Stimulated activated effector memory CD8-positive, alpha-beta T cell treated with anti-CD3 and anti-CD28 coated beads, Interleukin-12 subunit alpha, Interleukin-12 subunit beta, amount 100 ng/mL, for 72 hours (primary cell): Measurements from ENCODE around the gene RABGGTA.

Experiments
- ATAC-seq: fragments of 150-1000 bp; cut with Tn5 transposase; 2 replicates; pipeline ENCODE4 v1.10.0; 2021
- DNase-seq, 2 donors: peaks; one replicate each; pipeline ENCODE4 v3.0.0; 2021 to 2022; ENCODE audit warnings: low spot score in 2 of 2
- H3K27ac Mint-ChIP-seq: one replicate; pipeline ENCODE4 v1.8.0; 2022; ENCODE audit warnings: mild to moderate bottlenecking, mixed read lengths
- H3K36me3 Mint-ChIP-seq: one replicate; pipeline ENCODE4 v1.8.0; 2022; ENCODE audit warnings: mild to moderate bottlenecking, mixed read lengths
- H3K4me1 Mint-ChIP-seq: one replicate; pipeline ENCODE4 v1.8.0; 2022; ENCODE audit warnings: mixed read lengths
- H3K4me3 Mint-ChIP-seq: one replicate; pipeline ENCODE4 v1.8.0; 2022; ENCODE audit warnings: mild to moderate bottlenecking, mixed read lengths
- H3K9me3 Mint-ChIP-seq: one replicate; pipeline ENCODE4 v1.8.0; 2022; ENCODE audit warnings: mixed read lengths

RABGGTA gene

DNA sequence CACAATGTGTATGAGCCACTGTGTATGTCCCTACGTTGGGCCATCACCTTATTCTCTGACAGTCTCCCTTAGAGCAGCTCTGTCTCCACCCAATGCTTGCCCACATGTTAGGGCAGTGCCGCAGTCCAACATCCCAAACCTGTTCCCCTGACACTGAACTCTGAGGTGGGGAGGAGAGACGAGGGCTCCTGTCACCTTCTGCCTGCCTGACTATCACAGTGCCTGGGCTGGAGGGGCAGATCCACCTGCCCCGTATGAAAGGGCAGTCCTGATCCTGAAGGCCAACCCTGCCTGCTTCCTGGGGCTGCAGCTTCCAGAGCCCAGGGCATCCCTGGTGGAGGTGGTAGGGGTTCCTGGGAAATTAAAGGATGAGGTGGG lies 10.6 kb downstream of the RABGGTA start:
- DNase-seq, result no peak
- no peak overlapping the region for H3K4me3 Mint-ChIP-seq
- no peak for ATAC-seq
- no peaks in the 10 kb centered on the region for H3K36me3 Mint-ChIP-seq
- H3K27ac Mint-ChIP-seq, result peak overlapping the region; percentile 49
- no peaks in the 10 kb centered on the region for H3K9me3 Mint-ChIP-seq
- no peaks in the 10 kb centered on the region for H3K4me1 Mint-ChIP-seq

DNA sequence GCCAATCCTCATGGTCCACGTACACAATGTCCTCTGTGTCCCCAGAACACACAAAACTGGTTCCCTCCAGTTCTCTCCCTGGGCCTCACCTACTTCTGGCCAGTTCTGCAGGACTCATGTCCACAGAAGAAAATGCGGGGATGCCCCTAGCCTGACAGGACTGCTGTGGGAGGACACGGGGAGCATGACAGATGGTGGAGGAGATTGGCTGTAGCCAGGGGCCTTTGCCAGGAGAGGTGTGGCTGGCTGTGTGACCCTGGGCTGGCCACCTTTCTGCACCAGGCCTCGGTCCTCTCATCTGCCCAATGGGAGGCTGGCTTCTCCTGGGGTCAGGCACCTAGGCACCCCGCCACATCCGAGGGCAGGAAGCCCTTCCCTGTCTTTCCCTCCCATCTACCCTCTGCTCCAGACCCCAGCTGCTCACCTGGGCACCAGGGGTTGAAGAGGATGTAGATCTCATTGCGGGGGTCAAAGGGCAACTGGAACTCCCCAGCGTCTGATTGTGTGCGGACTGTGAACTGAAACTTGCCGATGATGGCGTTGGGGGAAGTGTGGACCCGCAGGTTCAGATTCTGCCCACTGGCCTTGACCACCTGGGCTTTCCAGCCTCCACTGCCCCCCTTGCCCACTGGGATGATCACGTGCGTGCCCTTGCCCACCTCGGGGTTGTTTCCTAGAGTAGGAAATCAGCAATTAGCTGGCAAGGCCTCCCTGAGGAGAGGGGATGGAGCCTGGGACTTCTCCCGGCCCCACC lies 11.2 kb downstream of the RABGGTA start:
- ATAC-seq (no peak), DNase-seq (no peak)
- Mint-ChIP-seq H3K27ac (no peak overlapping the region), H3K36me3 (peaks cover 2% of the 10 kb centered on the region), H3K4me3 (no peak overlapping the region), H3K4me1 (no peaks in the 10 kb centered on the region), H3K9me3 (no peaks in the 10 kb centered on the region)

DNA sequence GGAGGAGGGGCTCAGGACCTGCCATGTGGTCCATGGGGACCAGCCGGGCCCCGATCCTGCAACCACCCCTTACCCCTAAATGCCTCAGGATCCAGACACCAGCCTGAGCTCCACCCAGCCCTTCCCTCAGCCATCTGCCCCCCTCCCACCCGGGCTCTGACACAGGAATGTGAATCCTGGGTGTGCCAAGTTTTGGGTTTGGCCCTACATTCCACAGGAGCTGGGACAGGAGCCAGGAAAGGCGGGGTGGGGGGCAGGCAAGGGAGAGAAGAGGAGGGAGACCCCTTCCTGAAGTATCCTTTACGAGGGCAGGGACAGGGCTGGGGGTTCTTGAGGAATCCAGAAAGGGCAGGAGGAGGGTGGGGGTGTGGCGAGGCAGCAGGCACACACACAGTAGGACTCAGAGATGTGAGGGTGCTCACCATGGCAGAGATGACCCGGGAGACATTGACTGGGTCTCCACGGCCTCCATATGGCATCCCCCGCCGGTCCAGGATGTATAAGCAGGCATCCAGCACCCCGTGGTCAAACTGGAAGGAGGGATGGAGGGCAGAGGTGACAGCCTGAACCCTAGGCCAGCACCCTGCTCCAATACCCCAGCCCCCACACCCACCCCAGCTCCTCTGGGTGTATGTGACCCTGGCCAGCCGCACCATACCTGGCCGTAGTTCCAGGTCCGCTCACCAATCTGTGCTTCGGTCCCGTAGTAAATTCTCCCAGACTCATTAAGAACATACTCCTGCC lies 11.9 kb downstream of the RABGGTA start:
- Mint-ChIP-seq H3K4me1 (no peaks in the 10 kb centered on the region), H3K36me3 (peaks cover 5% of the 10 kb centered on the region), H3K27ac (no peak overlapping the region), H3K9me3 (no peaks in the 10 kb centered on the region), H3K4me3 (no peak overlapping the region)
- no peak for ATAC-seq
- no peak for DNase-seq

DNA sequence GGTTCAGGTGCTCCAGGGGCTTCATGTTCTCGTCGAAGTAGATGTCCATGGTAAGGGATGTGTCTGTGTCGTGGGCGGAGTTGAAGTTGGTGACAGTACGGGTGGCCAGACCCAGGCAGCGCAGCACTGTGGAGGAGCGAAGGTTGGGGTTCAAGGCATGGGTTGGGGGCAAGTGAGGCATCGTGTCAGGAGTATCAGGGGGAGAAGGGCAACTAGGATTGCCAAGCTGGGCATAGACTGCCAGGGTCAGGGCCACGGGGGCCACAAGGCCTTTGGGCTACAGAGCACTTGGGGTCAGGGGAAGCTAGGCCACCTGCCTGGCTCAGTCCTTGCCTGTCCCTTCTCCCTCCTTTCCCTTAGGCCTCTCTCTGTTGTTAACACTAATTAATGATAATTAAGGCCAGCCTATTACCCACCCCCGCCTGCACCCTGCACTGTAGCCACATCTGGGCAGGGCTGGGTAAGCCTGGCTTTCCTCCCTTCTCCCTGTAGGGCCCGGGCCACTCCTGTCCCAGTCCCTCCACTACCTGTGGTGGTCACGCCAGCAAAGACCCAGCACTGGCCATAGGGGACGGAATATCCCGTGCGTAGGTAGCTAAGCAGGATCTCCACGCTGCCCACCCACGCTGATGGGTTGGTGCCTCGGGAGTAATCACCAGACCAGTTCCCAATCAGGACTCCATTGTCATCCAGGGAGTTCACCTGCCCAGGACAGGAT lies 12.7 kb downstream of the RABGGTA start:
- ATAC-seq (no peak), DNase-seq (no peak)
- no peaks in the 10 kb centered on the region for H3K4me1 Mint-ChIP-seq
- no peaks in the 10 kb centered on the region for H3K9me3 Mint-ChIP-seq
- H3K4me3 Mint-ChIP-seq, result no peak overlapping the region
- H3K36me3 Mint-ChIP-seq, result peaks cover 5% of the 10 kb centered on the region
- H3K27ac Mint-ChIP-seq, result no peak overlapping the region

DNA sequence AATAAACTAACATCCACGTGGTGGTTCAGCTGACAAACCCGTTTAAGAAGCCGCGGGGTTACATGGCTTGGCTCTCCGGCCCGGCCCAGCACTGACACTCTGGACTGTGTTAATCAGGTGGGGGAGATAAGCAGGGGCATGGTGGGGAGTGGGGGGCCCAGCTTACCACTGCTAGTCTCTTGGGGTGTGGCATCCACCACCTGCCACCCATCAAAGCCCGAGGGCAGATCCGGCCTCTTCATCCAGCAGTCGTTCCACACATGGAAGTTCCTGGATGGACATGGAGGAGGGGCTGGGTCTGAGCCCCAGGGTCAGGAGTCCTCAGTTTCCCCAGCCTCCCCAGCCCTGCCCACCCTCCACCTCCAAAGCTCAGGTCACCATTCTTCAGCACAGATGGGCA lies 13.3 kb downstream of the RABGGTA start:
- H3K4me3 Mint-ChIP-seq, result no peak overlapping the region
- H3K36me3 Mint-ChIP-seq, result peaks cover 5% of the 10 kb centered on the region
- ATAC-seq, result no peak
- DNase-seq, result no peak
- H3K9me3 Mint-ChIP-seq, result no peaks in the 10 kb centered on the region
- H3K27ac Mint-ChIP-seq, result no peak overlapping the region
- H3K4me1 Mint-ChIP-seq, result no peaks in the 10 kb centered on the region

DNA sequence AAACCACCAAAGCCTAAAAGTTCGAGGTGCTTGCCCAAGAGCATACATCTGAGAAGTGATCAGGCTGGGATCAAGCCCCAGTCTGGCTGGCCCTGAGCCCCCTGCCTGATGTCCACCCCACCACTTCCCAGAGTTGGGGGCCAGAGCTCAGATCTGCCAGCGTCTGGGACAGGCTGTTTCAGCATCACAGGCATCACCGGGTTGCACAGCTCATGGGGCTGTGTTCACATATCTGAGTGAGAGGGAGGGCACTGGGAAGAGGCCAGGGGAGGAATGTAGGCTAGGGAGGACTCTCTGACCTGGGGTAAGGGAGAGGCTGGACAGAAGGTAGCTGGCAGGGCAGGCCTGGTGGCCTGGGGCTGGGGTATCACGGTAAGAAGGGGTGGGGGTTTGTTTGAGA lies 14.4 kb downstream of the RABGGTA start:
- H3K4me1 Mint-ChIP-seq, result no peaks in the 10 kb centered on the region
- no peak overlapping the region for H3K4me3 Mint-ChIP-seq

DNA sequence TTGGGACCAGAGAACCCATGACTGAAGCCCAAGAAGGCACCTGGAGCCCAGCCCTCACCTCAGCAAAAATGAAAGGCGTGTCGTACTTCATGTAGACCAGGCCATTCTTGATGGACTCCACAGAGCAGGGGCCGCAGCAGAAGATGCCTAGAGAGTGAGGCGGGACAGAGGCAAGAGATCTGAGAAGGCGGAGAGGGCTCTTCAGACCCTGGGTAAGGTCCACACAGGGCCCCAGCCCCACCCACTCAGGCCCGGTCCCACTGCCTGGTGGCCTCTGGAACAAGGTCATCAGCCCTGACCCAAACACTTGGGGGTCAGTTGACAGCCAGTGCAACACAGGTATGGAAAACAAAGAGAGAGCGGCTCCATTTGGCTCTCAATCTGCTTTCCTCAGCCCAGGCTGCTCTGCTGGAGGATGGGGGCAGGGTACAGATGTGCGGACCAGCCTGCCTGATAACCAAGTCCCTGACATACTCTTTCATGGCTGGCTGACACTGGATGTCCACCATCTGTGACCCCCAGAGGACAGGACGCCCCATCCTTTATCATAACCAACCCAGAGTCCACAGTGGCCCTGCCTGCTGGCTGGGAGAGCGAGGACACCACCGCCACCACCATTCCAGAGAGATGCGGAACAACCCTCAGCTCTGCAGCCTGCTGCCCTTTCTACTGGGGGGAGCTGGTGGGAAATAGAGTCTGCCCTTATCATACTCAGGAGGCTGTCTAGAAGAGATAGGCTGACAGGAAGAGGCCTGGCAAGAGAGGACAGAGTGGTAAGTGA lies 15.3 kb downstream of the RABGGTA start:
- no peak overlapping the region for H3K4me3 Mint-ChIP-seq
- peak overlapping the region; percentile 68 for H3K27ac Mint-ChIP-seq
- no peak for DNase-seq
- H3K9me3 Mint-ChIP-seq, result no peaks in the 10 kb centered on the region
- H3K36me3 Mint-ChIP-seq, result peaks cover 5% of the 10 kb centered on the region
- H3K4me1 Mint-ChIP-seq, result no peaks in the 10 kb centered on the region
- no peak for ATAC-seq

More for the DNA sequence above, 14.4 kb downstream of the RABGGTA start:
- peaks cover 5% of the 10 kb centered on the region for H3K36me3 Mint-ChIP-seq
- no peaks in the 10 kb centered on the region for H3K9me3 Mint-ChIP-seq
- ATAC-seq (no peak), DNase-seq (no peak)
- H3K27ac Mint-ChIP-seq, result peak overlapping the region; percentile 68

DNA sequence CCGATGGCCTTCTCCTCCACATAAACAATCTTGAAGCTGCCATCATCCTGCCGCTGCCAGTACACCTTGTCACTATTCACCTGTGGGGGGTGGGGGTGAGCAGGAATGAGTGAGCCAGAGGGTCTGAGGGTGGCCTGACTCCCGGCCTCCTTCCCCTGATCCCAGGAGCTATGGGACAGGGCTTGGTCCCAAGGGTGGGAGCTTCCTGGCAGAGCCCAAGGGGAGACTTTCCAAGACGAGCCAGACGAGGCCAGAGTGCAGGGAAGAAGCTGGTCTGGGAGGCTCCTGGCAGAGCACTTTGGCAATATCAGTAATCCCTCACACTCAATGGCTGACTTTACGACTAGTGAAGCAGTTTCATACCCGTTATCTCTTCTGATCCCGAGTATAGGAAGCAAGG lies 16.0 kb downstream of the RABGGTA start:
- ATAC-seq (no peak), DNase-seq (no peak)
- Mint-ChIP-seq H3K36me3 (peaks cover 5% of the 10 kb centered on the region), H3K4me1 (peaks cover 3% of the 10 kb centered on the region), H3K4me3 (no peak overlapping the region), H3K27ac (no peak overlapping the region), H3K9me3 (no peaks in the 10 kb centered on the region)

DNA sequence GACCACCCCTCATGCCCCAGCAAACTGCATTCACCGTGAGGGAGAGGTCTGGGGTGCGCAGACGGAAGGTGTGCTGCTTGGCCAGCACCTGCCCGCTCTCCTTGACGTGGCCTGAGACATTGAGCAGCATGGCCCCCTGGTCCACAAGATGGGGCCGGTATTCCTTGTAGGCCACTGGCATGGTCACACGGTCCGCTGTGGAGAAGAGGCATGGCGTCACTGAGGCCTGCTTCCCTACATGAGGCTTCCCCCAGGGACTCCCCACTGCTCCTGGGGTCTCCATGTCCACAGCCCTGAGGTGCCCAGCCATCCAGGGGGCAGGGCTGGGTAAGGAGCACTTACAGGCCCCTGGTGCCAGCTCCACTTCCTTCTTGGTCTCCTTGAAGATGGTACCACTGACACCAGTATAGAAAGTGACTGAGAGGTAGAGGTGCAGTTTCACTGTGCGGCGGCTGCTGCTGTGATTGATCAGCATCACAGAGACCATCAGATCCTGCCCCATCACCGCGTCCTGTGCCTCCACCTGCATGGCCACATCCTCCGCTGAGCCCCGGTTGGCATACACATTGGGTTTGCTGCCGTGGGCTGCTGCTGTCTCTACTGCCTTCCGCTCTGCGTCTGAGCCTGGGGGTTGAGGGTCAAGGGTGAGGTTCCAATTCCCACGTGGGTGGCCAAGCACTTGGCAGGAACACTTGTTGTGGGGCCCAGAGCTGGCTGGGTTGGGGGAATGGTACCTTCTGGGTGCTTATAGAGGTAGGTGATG lies 16.6 kb downstream of the RABGGTA start:
- Mint-ChIP-seq H3K4me3 (no peak overlapping the region), H3K36me3 (peaks cover 5% of the 10 kb centered on the region), H3K4me1 (peaks cover 9% of the 10 kb centered on the region), H3K27ac (no peak overlapping the region), H3K9me3 (no peaks in the 10 kb centered on the region)
- DNase-seq (no peak), ATAC-seq (no peak)

DNA sequence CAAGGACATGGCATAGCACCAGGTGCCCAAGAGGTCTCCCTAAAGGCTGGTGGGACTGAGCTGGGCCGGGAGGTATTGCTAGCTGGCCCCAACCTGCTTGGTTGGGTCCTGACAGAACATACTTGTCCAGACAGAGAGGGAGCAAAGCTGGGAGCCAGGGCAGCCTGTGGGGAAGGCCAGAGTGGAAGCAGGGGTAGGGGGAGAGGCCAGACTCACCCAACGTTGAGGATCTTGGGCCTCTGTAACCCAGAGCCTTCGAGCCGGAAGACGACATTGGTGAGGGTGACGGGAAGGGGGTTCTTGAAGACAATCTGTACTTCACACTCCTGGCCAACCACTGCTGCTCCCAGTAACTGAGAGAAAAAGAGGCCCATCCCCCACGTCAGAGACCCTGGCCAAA lies 17.5 kb downstream of the RABGGTA start:
- H3K9me3 Mint-ChIP-seq, result no peaks in the 10 kb centered on the region
- no peak for ATAC-seq
- no peak for DNase-seq
- H3K4me3 Mint-ChIP-seq, result no peak overlapping the region
- no peak overlapping the region for H3K27ac Mint-ChIP-seq
- H3K4me1 Mint-ChIP-seq, result peaks cover 14% of the 10 kb centered on the region
- H3K36me3 Mint-ChIP-seq, result peaks cover 5% of the 10 kb centered on the region

DNA sequence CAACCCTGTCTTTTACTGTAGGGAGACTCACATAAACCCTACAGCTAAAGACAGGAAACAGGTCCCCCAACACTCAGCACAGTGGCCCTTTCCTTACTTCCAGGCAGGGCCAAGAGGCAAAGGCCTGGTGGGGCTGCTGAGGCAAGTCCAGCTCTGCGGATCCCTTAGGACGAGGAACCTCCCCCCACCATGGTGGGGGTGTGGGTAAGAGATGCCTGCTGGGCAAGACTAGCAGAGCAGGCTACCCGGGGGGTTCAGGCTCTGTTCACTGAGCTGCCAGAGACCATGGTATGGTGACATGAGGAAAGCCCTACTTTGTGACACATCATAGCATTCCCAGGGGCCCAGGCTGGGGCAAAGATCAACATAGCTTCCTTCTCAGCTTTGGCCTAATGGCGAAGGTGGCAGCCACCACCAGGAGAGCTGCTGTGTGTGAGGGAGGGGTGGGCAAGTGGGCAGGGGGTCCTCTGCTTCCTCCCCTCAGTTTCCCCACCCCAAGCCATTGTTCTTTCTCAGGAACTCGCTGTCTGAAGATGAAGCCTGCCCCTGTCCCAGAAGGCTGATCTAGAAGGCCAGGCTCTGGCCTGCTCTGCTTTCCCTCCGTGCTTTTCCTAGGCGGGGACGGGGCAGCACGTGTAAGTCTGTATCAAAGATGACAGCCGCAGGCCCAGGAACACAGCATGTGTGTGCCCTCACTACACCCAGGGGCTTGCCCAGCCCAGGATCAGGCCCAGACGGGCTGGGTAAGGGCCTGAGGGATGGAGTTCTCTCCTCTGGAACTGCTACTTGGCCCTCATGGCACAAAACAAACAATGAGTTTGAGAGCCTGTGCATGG lies 18.9 kb downstream of the RABGGTA start:
- no peak overlapping the region for H3K27ac Mint-ChIP-seq
- ATAC-seq, result no peak
- H3K4me1 Mint-ChIP-seq, result peaks cover 19% of the 10 kb centered on the region

DNA sequence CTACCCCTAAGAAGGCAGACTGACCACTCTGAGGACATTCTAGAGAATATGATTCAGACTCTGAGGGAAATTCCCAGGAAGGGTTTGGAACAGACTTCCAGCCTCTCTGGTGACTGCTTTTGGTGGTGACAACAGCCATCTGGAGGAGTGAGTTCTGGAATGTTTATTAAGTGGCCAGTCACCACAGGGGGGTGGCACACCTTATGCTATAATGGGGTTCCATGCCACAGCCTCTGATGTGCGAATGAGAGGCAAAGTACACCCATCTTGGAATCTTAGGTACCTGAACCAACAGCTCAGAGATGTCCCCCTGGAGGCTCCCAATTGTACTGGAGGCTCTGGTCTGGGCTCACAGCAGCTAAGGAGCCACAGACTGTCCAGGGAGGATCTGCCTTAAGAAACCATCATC lies 19.5 kb downstream of the RABGGTA start:
- peaks cover 25% of the 10 kb centered on the region for H3K4me1 Mint-ChIP-seq
- ATAC-seq (no peak), DNase-seq (no peak)
- H3K36me3 Mint-ChIP-seq, result peaks cover 5% of the 10 kb centered on the region
- no peak overlapping the region for H3K4me3 Mint-ChIP-seq
- H3K9me3 Mint-ChIP-seq, result no peaks in the 10 kb centered on the region
- peak overlapping the region; percentile 65 for H3K27ac Mint-ChIP-seq

More for the DNA sequence above, 18.9 kb downstream of the RABGGTA start:
- peaks cover 5% of the 10 kb centered on the region for H3K36me3 Mint-ChIP-seq
- H3K9me3 Mint-ChIP-seq, result no peaks in the 10 kb centered on the region
- DNase-seq, result no peak
- H3K4me3 Mint-ChIP-seq, result no peak overlapping the region

DNA sequence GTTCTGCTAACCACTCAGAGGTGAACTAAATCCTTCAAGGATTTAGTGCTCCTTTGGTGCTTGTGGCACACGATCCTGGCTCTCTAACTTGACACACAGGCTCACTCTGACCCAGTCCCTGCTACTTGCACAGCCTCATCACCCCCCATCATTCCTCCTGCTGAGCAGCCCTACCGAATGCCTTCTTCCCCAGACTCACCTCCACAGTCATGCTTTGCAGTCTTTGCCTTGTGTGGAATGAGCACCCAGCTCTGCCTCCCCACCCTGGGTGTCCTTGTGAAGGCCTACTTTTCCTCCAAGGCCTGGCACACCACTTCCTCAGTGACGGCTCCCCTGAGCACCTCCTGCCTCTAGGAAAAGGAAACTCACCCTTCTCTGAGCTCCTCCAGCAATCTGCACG lies 21.0 kb downstream of the RABGGTA start:
- DNase-seq (no peak), ATAC-seq (no peak)
- Mint-ChIP-seq H3K36me3 (peaks cover 4% of the 10 kb centered on the region), H3K27ac (peak overlapping the region; percentile 65), H3K4me1 (peaks cover 29% of the 10 kb centered on the region), H3K4me3 (no peak overlapping the region), H3K9me3 (no peaks in the 10 kb centered on the region)
